Right lobe of liver (tissue), 6 donors: ENCODE measurements around the gene DSCAML1. TPM values are rescaled to one million over a fixed set of nuclear protein-coding genes. Genes with fewer than 3 reads are reported as not detected.

Experiments used
- ATAC-seq, 4 donors: fragments of 200-7000 bp; cut with Tn5 transposase; one replicate each; pipeline ENCODE4 v1.9.1; 2020; ENCODE audit warnings: mild to moderate bottlenecking in 4 of 4, moderate library complexity in 4 of 4
- DNase-seq, 3 donors: peaks; one replicate each; pipeline ENCODE4 v3.0.0-alpha.2; 2020
- H3K27ac ChIP-seq, 3 donors: fragments of 200-600 bp; one replicate each; pipeline ENCODE4 v1.8.0; 2022
- H3K27me3 ChIP-seq, 2 donors: fragments of 200-600 bp; one replicate each; pipeline ENCODE4 v1.8.0; 2022
- H3K36me3 ChIP-seq, 4 donors: fragments of 200-600 bp; sonication (generic) in 1 of 4; one replicate each; pipeline versions ENCODE4 v1.5.1 to v1.8.0; 2017 to 2022; ENCODE audit warnings: control low read depth in 1 of 4
- H3K4me1 ChIP-seq, 4 donors: fragments of 200-600 bp; sonication (generic) in 1 of 4; one replicate each; pipeline versions ENCODE4 v1.5.1 to v1.8.0; 2017 to 2022; ENCODE audit warnings: control low read depth in 1 of 4
- H3K4me3 ChIP-seq, 3 donors: fragments of 200-600 bp; one replicate each; pipeline ENCODE4 v1.8.0; 2022
- H3K9me3 ChIP-seq, 4 donors: fragments of 200-600 bp; sonication (generic) in 1 of 4; one replicate each; pipeline versions ENCODE4 v1.5.1 to v1.8.0; 2017 to 2022; ENCODE audit warnings: control low read depth in 1 of 4
- POLR2A ChIP-seq: fragments of 450-650 bp; IDR thresholded peaks from one replicate; pipeline ENCODE4 v1.6.1; 2017; ENCODE audit warnings: antibody characterized with exemption, mild to moderate bottlenecking
- WGBS: methylation state at CpG from one replicate; pipeline ENCODE4 v1.1.6; 2018; ENCODE audit warnings: low coverage, low lambda C conversion rate; ENCODE audit not compliant: insufficient coverage; ENCODE audit errors: missing lambda C conversion rate; 5-methylcytosine and 5-hydroxymethylcytosine counted together
- intact Hi-C, 2 donors: fragments of 100-400 bp; cut with DNase I; formaldehyde crosslinking; loops; one replicate each; pipeline versions ENCODE4 v1.11.2 to v1.14.1; 2022
- total RNA-seq, 6 experiments: library from RNA; depleted of rRNA in 2 of 6; stranded (reverse); fragments of >200 nt in 2 of 6; fragmentation: NEBNext Ultra II Directional in 3 of 6; extraction: Animal tissue kit (Norgen Biotek cat#: 25700) in 3 of 6; gene quantifications; one replicate each; pipeline versions ENCODE4 v1.1.0 to v1.2.4, GENCODE V29; 2016 to 2023
- TF ChIP-seq, protein P1 (sequence below), 4 donors: fragments of 200-600 bp in 3 of 4; fragments of 450-650 bp in 1 of 4; IDR thresholded peaks; one replicate each; pipeline versions ENCODE4 v1.5.1 to v1.8.0; 2016 to 2022; ENCODE audit warnings: antibody characterized with exemption in 4 of 4, mild to moderate bottlenecking in 2 of 4
- donor health status: DM: no; HTN: yes; CAD: no.
- donor health status: DM: no; HTN: no; CAD: no.
- donor health status: DM: no; HTN: no; CAD: no.
- donor health status: DM: no; HTN: yes; CAD: no.
- donor health status: DM: no; HTN: yes; CAD: no.

Gene DSCAML1
- total RNA-seq, 6 experiments from 2014 or later, result 0.06 to 0.92 (median 0.22) TPM; not detected in 1

DNA sequence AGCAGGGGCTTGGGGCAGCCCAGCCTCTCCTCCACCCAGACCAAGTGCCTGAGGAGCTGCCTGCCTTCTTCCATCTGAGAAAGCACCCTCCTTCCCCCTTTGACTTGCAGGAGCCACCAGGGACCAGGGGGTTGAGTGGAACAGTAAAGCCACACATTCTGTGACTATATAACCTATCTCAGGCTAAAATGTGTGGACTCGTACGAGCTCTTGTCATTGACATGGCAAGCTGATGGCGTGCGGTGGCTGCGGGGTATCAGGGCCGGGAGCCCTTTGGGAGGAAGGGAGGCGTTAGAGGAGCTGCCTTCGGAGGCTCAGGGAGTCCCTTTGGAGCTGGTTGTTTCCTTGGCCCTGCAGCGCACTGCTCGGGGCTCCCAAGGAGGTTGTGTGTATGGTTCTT is 384.8 kb downstream of the DSCAML1 start:
- WGBS, result no CpG with 5 or more reads among the region's 10 CpGs
- no peaks in the 10 kb centered on the region for H3K27me3 ChIP-seq
- intact Hi-C loops, result no loop called here
- H3K4me1 ChIP-seq, result no peaks in the 10 kb centered on the region
- no peak overlapping the region for H3K4me3 ChIP-seq
- ATAC-seq, result no peak
- no peaks in the 10 kb centered on the region for H3K9me3 ChIP-seq
- DNase-seq, result no peak
- H3K27ac ChIP-seq, result no peak overlapping the region
- H3K36me3 ChIP-seq, result peaks cover 0 to 12% (median 6%) of the 10 kb centered on the region in 4 donors
- TF ChIP-seq POLR2A, result no peak
- TF ChIP-seq, protein P1, sequence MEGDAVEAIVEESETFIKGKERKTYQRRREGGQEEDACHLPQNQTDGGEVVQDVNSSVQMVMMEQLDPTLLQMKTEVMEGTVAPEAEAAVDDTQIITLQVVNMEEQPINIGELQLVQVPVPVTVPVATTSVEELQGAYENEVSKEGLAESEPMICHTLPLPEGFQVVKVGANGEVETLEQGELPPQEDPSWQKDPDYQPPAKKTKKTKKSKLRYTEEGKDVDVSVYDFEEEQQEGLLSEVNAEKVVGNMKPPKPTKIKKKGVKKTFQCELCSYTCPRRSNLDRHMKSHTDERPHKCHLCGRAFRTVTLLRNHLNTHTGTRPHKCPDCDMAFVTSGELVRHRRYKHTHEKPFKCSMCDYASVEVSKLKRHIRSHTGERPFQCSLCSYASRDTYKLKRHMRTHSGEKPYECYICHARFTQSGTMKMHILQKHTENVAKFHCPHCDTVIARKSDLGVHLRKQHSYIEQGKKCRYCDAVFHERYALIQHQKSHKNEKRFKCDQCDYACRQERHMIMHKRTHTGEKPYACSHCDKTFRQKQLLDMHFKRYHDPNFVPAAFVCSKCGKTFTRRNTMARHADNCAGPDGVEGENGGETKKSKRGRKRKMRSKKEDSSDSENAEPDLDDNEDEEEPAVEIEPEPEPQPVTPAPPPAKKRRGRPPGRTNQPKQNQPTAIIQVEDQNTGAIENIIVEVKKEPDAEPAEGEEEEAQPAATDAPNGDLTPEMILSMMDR (IDR thresholded peaks at IDR 0.05), result no peak

DNA sequence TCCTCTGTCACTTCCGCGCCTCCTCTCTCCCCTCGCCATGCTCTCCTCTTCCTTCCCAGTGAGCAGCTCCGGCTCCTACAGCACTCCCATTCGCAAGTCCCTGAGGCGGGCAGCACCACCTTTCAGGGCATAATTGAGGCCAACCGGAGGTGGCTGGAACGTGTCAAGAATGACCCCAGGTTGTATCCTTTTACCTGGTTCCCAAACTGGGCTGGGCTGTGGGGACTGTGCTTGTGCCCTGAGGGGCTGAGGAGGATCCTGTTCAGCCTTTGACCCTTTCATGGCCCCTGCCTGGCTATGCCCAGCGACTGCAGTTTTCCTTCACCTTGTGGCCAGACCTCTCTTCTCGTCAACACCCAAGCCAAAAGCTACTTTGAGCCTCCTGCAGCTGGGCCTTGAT is 385.3 kb downstream of the DSCAML1 start:
- WGBS, result no CpG with 5 or more reads among the region's 10 CpGs
- TF ChIP-seq POLR2A, result no peak
- TF ChIP-seq, protein P1 (IDR thresholded peaks at IDR 0.05), result no peak

DNA sequence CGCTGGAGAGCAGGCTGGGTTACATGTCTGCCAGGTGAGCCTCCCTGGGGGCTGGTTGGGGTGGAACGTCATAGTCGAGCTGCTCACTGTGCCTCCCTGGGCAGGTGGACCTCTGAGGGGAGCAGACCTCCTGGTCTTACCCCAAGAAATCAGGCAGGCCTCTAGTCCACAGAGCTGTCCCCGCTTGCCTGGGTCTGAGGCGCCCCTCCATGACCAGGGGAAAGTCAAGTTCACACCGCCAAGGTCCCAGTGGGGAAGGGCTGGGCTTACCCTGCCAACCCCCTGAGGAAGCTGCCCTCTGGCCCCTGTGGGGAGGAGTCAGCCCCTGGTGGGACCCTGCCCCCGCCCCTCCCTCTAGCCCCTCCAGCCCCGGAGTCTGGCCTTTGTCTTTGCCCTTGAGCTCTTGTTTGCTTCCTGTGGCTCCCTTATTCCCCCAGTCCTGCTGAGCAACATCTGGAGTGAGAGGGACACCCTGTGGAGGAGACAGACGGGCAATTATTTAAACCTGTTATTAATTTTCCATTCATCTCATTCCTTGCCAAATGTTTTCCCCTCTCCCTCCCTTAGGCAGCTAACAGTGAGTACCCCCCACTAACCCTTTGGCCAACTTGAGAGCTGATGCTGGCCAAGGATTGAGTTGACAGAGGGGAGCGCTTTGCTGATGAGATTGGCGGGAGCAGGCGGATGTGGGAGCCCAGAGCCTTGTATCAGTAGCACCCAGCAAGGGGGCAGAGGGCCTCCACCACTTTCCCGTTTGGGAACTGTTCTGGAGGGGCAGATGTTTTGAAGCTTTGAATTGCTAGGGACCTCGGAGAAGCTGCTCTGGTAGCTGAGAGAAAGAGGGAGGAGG is 385.9 kb downstream of the DSCAML1 start:
- TF ChIP-seq, protein P1 (IDR thresholded peaks at IDR 0.05), result no peak
- no peak for TF ChIP-seq POLR2A
- H3K4me1 ChIP-seq, result no peaks in the 10 kb centered on the region
- no peak overlapping the region for H3K27ac ChIP-seq
- 87% methylated on average over 5 of the region's 14 CpGs for WGBS
- ATAC-seq (peak in 1 of 4 donors; percentile 9), DNase-seq (no peak)
- H3K27me3 ChIP-seq, result no peaks in the 10 kb centered on the region
- H3K9me3 ChIP-seq, result no peaks in the 10 kb centered on the region
- no peak overlapping the region for H3K4me3 ChIP-seq
- intact Hi-C loops, result no loop called here
- H3K36me3 ChIP-seq, result peaks cover 0 to 12% (median 6%) of the 10 kb centered on the region in 4 donors

More for the DNA sequence above, 385.3 kb downstream of the DSCAML1 start:
- no peak overlapping the region for H3K4me3 ChIP-seq
- H3K27me3 ChIP-seq, result no peaks in the 10 kb centered on the region
- no peak for ATAC-seq
- H3K36me3 ChIP-seq, result peaks cover 0 to 12% (median 6%) of the 10 kb centered on the region in 4 donors
- intact Hi-C loops, result no loop called here
- no peak for DNase-seq
- no peak overlapping the region for H3K27ac ChIP-seq
- no peaks in the 10 kb centered on the region for H3K4me1 ChIP-seq
- no peaks in the 10 kb centered on the region for H3K9me3 ChIP-seq

DNA sequence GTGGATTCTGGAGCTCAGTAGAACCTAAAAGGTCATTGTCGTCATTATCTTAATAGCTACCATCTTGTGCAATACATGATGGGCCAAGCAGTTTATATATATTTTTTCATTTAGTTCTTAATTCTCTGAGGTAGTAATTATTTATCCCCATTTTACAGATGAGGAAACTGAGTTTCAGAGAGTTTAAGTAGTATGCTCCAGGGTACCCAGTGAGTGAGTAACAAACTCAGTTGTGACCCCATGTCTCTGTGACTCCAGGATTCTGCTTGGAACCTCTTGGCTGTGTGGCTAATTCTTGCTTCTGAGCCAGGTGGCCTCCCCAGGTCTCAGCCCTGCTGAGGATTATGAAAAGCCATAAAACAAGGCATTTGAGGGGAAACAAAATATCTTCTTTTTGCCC is 386.8 kb downstream of the DSCAML1 start:
- 82% methylated on average over 1 of the region's 1 CpG for WGBS
- no peak overlapping the region for H3K4me3 ChIP-seq
- no peaks in the 10 kb centered on the region for H3K4me1 ChIP-seq
- H3K36me3 ChIP-seq, result peaks cover 0 to 12% (median 7%) of the 10 kb centered on the region in 4 donors
- H3K27ac ChIP-seq, result no peak overlapping the region
- DNase-seq (no peak), ATAC-seq (no peak)
- TF ChIP-seq, protein P1 (IDR thresholded peaks at IDR 0.05), result no peak
- TF ChIP-seq POLR2A, result no peak
- intact Hi-C loops, result no loop called here
- H3K27me3 ChIP-seq, result no peaks in the 10 kb centered on the region
- H3K9me3 ChIP-seq, result no peaks in the 10 kb centered on the region
